ENCODE measurements around the gene NFATC1. TPM values are rescaled to one million over a fixed set of nuclear protein-coding genes. Genes with fewer than 3 reads are reported as not detected.

Gene NFATC1
- polyA plus RNA-seq, 1 of the 3 experiments (the other 2 are of a cell fraction), result 0.02 TPM

GRCh38 chr18:79385708-79386341, 9.9 kb upstream of the NFATC1 start:
- POLR2A ChIA-PET, result no interaction called here
- CTCF ChIA-PET, result interaction anchor here (0.9 to 1.2 kb wide), 2 partner anchors 20 to 240 kb away, joined by 3 read pairs; no protein-coding TSS in a partner anchor
- H3K9me2 ChIP-seq, result no peaks in the 10 kb centered on the region
- H3K79me2 ChIP-seq (ENCODE audit: insufficient read depth), result no peaks in the 10 kb centered on the region
- peak; percentile 40 for DNase-seq
- H3K27me3 ChIP-seq (ENCODE audit: insufficient read depth), result peaks cover 82% of the 10 kb centered on the region
- H3F3A ChIP-seq (replicated peaks; ENCODE audit: insufficient read depth), result no peaks in the 10 kb centered on the region
- H4K20me1 ChIP-seq (ENCODE audit: insufficient read depth), result no peaks in the 10 kb centered on the region
- no peak overlapping the region for H3K4me3 ChIP-seq (ENCODE audit: low read depth in 2 of 2, low read length in 1 of 2)
- WGBS (ENCODE audit: low lambda C conversion rate), result 32% methylated on average over 13 of the region's 21 CpGs
- TF ChIP-seq GABPA (IDR thresholded peaks at IDR 0.05; ENCODE audit: low read depth) (no peak), FOXJ3 (CRISPR knock-in tag; IDR thresholded peaks at IDR 0.05) (no peak)
- no peak overlapping the region for H3K9ac ChIP-seq
- H3K4me2 ChIP-seq, result no peak overlapping the region
- no peaks in the 10 kb centered on the region for H3K36me3 ChIP-seq (replicated peaks in 1 of 2; ENCODE audit: control insufficient read depth in 1 of 2, insufficient read depth in 2 of 2, low read length in 1 of 2)
- no peak overlapping the region for H3K27ac ChIP-seq (ENCODE audit: low read depth in 2 of 2, low read length in 1 of 2)
- no peak overlapping the region for H2AFZ ChIP-seq (ENCODE audit: low read depth)
- H3K9me3 ChIP-seq, result no peaks in the 10 kb centered on the region
- no peaks in the 10 kb centered on the region; a peak in 1 of 4 replicates for H3K4me1 ChIP-seq (ENCODE audit: control insufficient read depth in 1 of 2, insufficient read depth in 2 of 2, low read depth in 1 of 2, low read length in 1 of 2)

DNA sequence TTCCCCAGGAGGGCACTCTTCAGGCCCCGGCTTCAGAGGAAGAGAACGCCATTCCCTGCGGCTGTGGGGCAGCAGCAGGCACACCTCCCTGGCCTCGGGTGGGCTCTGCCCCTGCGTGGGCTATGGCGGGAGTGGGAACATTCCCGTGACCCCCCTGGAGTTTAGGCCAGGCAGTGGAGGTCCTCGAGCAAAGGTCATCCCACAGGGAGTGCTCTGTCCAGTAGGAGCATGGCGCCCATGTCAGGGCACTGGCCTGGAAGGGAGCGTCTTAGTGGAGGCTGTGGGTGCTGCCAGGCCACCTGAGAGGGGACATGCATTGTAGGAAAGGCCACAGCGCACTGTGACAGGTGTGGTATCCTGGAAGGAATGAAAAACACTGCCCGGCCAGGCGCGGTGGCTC, 9.2 kb upstream of the NFATC1 start:
- H3K4me3 ChIP-seq (ENCODE audit: low read depth in 2 of 2, low read length in 1 of 2), result no peak overlapping the region
- peaks cover 90% of the 10 kb centered on the region for H3K27me3 ChIP-seq (ENCODE audit: insufficient read depth)
- no peak overlapping the region for H3K4me2 ChIP-seq
- no peaks in the 10 kb centered on the region for H3K9me3 ChIP-seq
- no peak overlapping the region for H3K27ac ChIP-seq (ENCODE audit: low read depth in 2 of 2, low read length in 1 of 2)
- no peaks in the 10 kb centered on the region for H3K9me2 ChIP-seq
- H3K9ac ChIP-seq, result no peak overlapping the region
- DNase-seq, result no peak
- H3K36me3 ChIP-seq (replicated peaks in 1 of 2; ENCODE audit: control insufficient read depth in 1 of 2, insufficient read depth in 2 of 2, low read length in 1 of 2), result no peaks in the 10 kb centered on the region
- no peaks in the 10 kb centered on the region; a peak in 1 of 4 replicates for H3K4me1 ChIP-seq (ENCODE audit: control insufficient read depth in 1 of 2, insufficient read depth in 2 of 2, low read depth in 1 of 2, low read length in 1 of 2)
- H4K20me1 ChIP-seq (ENCODE audit: insufficient read depth), result no peaks in the 10 kb centered on the region
- POLR2A ChIA-PET, result no interaction called here
- no peak overlapping the region for H2AFZ ChIP-seq (ENCODE audit: low read depth)
- H3F3A ChIP-seq (replicated peaks; ENCODE audit: insufficient read depth), result no peaks in the 10 kb centered on the region
- H3K79me2 ChIP-seq (ENCODE audit: insufficient read depth), result no peaks in the 10 kb centered on the region
- 69% methylated on average over 5 of the region's 14 CpGs for WGBS (ENCODE audit: low lambda C conversion rate)
- CTCF ChIA-PET, result interaction anchor here (0.9 kb wide), 1 partner anchor 19 kb away, joined by 3 read pairs; no protein-coding TSS in a partner anchor
- TF ChIP-seq EP300 (IDR thresholded peaks at IDR 0.05; ENCODE audit: borderline replicate concordance in 1 of 2, low read depth in 1 of 2, low read length in 1 of 2) (no peak), SMC3 (IDR thresholded peaks at IDR 0.05; ENCODE audit: low read depth, low read length) (no peak), GATA2 (CRISPR knock-in tag; IDR thresholded peaks at IDR 0.05) (no peak), FOXJ3 (CRISPR knock-in tag; IDR thresholded peaks at IDR 0.05) (no peak), NFIC (IDR thresholded peaks at IDR 0.05; ENCODE audit: borderline replicate concordance) (no peak), MXI1 (IDR thresholded peaks at IDR 0.05; ENCODE audit: low read depth, low read length) (no peak), FOSL2 (IDR thresholded peaks at IDR 0.05; ENCODE audit: borderline replicate concordance, low read depth) (no peak), TEAD4 (IDR thresholded peaks at IDR 0.05; ENCODE audit: borderline replicate concordance, insufficient read depth) (no peak), MEF2A (IDR thresholded peaks at IDR 0.05; ENCODE audit: borderline replicate concordance, low read depth) (no peak), TCF12 (IDR thresholded peaks at IDR 0.05) (no peak), RAD21 (IDR thresholded peaks at IDR 0.05; ENCODE audit: low read length) (no peak), YY1 (IDR thresholded peaks at IDR 0.05; ENCODE audit: low read depth) (no peak)
- TF ChIP-seq, protein P1, sequence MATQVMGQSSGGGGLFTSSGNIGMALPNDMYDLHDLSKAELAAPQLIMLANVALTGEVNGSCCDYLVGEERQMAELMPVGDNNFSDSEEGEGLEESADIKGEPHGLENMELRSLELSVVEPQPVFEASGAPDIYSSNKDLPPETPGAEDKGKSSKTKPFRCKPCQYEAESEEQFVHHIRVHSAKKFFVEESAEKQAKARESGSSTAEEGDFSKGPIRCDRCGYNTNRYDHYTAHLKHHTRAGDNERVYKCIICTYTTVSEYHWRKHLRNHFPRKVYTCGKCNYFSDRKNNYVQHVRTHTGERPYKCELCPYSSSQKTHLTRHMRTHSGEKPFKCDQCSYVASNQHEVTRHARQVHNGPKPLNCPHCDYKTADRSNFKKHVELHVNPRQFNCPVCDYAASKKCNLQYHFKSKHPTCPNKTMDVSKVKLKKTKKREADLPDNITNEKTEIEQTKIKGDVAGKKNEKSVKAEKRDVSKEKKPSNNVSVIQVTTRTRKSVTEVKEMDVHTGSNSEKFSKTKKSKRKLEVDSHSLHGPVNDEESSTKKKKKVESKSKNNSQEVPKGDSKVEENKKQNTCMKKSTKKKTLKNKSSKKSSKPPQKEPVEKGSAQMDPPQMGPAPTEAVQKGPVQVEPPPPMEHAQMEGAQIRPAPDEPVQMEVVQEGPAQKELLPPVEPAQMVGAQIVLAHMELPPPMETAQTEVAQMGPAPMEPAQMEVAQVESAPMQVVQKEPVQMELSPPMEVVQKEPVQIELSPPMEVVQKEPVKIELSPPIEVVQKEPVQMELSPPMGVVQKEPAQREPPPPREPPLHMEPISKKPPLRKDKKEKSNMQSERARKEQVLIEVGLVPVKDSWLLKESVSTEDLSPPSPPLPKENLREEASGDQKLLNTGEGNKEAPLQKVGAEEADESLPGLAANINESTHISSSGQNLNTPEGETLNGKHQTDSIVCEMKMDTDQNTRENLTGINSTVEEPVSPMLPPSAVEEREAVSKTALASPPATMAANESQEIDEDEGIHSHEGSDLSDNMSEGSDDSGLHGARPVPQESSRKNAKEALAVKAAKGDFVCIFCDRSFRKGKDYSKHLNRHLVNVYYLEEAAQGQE (IDR thresholded peaks at IDR 0.05; ENCODE audit: low read depth, low read length), result no peak
- TF ChIP-seq, protein P2, sequence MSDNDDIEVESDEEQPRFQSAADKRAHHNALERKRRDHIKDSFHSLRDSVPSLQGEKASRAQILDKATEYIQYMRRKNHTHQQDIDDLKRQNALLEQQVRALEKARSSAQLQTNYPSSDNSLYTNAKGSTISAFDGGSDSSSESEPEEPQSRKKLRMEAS (IDR thresholded peaks at IDR 0.05; ENCODE audit: low read depth), result no peak
- TF ChIP-seq, protein P3, sequence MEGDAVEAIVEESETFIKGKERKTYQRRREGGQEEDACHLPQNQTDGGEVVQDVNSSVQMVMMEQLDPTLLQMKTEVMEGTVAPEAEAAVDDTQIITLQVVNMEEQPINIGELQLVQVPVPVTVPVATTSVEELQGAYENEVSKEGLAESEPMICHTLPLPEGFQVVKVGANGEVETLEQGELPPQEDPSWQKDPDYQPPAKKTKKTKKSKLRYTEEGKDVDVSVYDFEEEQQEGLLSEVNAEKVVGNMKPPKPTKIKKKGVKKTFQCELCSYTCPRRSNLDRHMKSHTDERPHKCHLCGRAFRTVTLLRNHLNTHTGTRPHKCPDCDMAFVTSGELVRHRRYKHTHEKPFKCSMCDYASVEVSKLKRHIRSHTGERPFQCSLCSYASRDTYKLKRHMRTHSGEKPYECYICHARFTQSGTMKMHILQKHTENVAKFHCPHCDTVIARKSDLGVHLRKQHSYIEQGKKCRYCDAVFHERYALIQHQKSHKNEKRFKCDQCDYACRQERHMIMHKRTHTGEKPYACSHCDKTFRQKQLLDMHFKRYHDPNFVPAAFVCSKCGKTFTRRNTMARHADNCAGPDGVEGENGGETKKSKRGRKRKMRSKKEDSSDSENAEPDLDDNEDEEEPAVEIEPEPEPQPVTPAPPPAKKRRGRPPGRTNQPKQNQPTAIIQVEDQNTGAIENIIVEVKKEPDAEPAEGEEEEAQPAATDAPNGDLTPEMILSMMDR (IDR thresholded peaks at IDR 0.05), result no peak
- TF ChIP-seq, protein P4, sequence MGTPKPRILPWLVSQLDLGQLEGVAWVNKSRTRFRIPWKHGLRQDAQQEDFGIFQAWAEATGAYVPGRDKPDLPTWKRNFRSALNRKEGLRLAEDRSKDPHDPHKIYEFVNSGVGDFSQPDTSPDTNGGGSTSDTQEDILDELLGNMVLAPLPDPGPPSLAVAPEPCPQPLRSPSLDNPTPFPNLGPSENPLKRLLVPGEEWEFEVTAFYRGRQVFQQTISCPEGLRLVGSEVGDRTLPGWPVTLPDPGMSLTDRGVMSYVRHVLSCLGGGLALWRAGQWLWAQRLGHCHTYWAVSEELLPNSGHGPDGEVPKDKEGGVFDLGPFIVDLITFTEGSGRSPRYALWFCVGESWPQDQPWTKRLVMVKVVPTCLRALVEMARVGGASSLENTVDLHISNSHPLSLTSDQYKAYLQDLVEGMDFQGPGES (IDR thresholded peaks at IDR 0.05; ENCODE audit: low read depth, low read length), result no peak
- TF ChIP-seq, protein P5, sequence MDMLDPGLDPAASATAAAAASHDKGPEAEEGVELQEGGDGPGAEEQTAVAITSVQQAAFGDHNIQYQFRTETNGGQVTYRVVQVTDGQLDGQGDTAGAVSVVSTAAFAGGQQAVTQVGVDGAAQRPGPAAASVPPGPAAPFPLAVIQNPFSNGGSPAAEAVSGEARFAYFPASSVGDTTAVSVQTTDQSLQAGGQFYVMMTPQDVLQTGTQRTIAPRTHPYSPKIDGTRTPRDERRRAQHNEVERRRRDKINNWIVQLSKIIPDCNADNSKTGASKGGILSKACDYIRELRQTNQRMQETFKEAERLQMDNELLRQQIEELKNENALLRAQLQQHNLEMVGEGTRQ (IDR thresholded peaks at IDR 0.05; ENCODE audit: borderline replicate concordance, low read depth, low read length), result no peak
- TF ChIP-seq, protein P6, sequence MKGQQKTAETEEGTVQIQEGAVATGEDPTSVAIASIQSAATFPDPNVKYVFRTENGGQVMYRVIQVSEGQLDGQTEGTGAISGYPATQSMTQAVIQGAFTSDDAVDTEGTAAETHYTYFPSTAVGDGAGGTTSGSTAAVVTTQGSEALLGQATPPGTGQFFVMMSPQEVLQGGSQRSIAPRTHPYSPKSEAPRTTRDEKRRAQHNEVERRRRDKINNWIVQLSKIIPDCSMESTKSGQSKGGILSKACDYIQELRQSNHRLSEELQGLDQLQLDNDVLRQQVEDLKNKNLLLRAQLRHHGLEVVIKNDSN (IDR thresholded peaks at IDR 0.05; ENCODE audit: borderline replicate concordance, low read depth), result no peak
